ENCODE measurements around the gene STAT5A.
"Not testable (repeated sequence)": the region's sequence is repeated elsewhere in the genome, so short reads cannot be mapped to it uniquely, and the experiment has no call there.

Gene STAT5A

GRCh38 chr17:42286411-42287221 is 1.7 kb upstream of the STAT5A start:
- no peak for DNase-seq

- DNase-seq = peak; percentile 39
Observed at GRCh38 chr17:42287305-42287976, 857 bp upstream of the STAT5A start.

GRCh38 chr17:42288803-42289610 is 709 bp downstream of the STAT5A start:
- DNase-seq = peak; percentile 39

GRCh38 chr17:42289611-42290181 is 1.4 kb downstream of the STAT5A start:
- DNase-seq = peak; percentile 43

GRCh38 chr17:42290577-42290976 is 2.3 kb downstream of the STAT5A start:
- no peak for DNase-seq

- DNase-seq = no peak
Observed at GRCh38 chr17:42291129-42291528, 2.8 kb downstream of the STAT5A start.

- no peak for DNase-seq
Observed at GRCh38 chr17:42294469-42295398, 6.4 kb downstream of the STAT5A start.

- DNase-seq = no peak
Observed at GRCh38 chr17:42296012-42296411, 7.7 kb downstream of the STAT5A start.

GRCh38 chr17:42297775-42298174 is 9.5 kb downstream of the STAT5A start:
- not testable (repeated sequence) for DNase-seq

GRCh38 chr17:42299361-42299760 is 11.1 kb downstream of the STAT5A start:
- DNase-seq = not testable (repeated sequence)

- DNase-seq = not testable (repeated sequence)
Observed at GRCh38 chr17:42299913-42300312, 11.6 kb downstream of the STAT5A start.

GRCh38 chr17:42301022-42301421 is 12.7 kb downstream of the STAT5A start:
- DNase-seq = no peak

GRCh38 chr17:42303694-42304093 is 15.4 kb downstream of the STAT5A start:
- DNase-seq = no peak

- DNase-seq = no peak
Observed at GRCh38 chr17:42304187-42305030, 16.1 kb downstream of the STAT5A start.

- not testable (repeated sequence) for DNase-seq
Observed at GRCh38 chr17:42305031-42305330, 16.7 kb downstream of the STAT5A start.

GRCh38 chr17:42305543-42306384 is 17.5 kb downstream of the STAT5A start:
- no peak for DNase-seq

GRCh38 chr17:42306385-42306667 is 18.0 kb downstream of the STAT5A start:
- DNase-seq = no peak

- DNase-seq = no peak
Observed at GRCh38 chr17:42307362-42307927, 19.1 kb downstream of the STAT5A start.

- no peak for DNase-seq
Observed at GRCh38 chr17:42308446-42308845, 20.1 kb downstream of the STAT5A start.

- no peak for DNase-seq
Observed at GRCh38 chr17:42309142-42309541, 20.8 kb downstream of the STAT5A start.
